ENCODE measurements around the gene THADA.

- TF ChIP-seq NR1H2 (CRISPR knock-in tag; IDR thresholded peaks at IDR 0.05) (no peak), CTCF (IDR thresholded peaks at IDR 0.05) (no peak), TEAD1 (CRISPR knock-in tag; IDR thresholded peaks at IDR 0.05) (no peak), AR (CRISPR knock-in tag; IDR thresholded peaks at IDR 0.05) (no peak), USF2 (CRISPR knock-in tag; IDR thresholded peaks at IDR 0.05) (no peak), GRHL2 (CRISPR knock-in tag; IDR thresholded peaks at IDR 0.05; ENCODE audit: insufficient replicate concordance, severe bottlenecking) (no peak), JAZF1 (CRISPR knock-in tag; IDR thresholded peaks at IDR 0.05) (no peak), SMAD3 (CRISPR knock-in tag; IDR thresholded peaks at IDR 0.05; ENCODE audit: borderline replicate concordance) (no peak), JUN (CRISPR knock-in tag; IDR thresholded peaks at IDR 0.05) (no peak), FOXP1 (CRISPR knock-in tag; IDR thresholded peaks at IDR 0.05; ENCODE audit: borderline replicate concordance) (no peak)
Observed at GRCh38 chr2:43525506-43525905, 70.3 kb downstream of the THADA start.
